H1 (cell line): ENCODE data around the gene BRD3OS.

Source experiments
- CTCF ChIP-seq, 3 experiments: IDR thresholded peaks; 1 replicate in 2 of 3; 2 replicates in 1 of 3; pipeline versions ENCODE4 v1.5.1 to v1.6.1; 2011; ENCODE audit warnings: low read length in 3 of 3, mild to moderate bottlenecking in 3 of 3, inconsistent platforms in 2 of 3, low read depth in 1 of 3, moderate library complexity in 1 of 3; ENCODE audit not compliant: insufficient read depth in 1 of 3; ENCODE audit errors: control extremely low read depth in 1 of 3
- NRF1 ChIP-seq: IDR thresholded peaks from 2 replicates; pipeline ENCODE4 v1.6.1; 2011; ENCODE audit warnings: mild to moderate bottlenecking, low read depth, low read length, improper control_type of control experiment
- POLR2A ChIP-seq, 2 experiments: IDR thresholded peaks; 1 replicate in 1 of 2; 2 replicates in 1 of 2; pipeline ENCODE4 v1.6.1; 2011; ENCODE audit warnings: low read depth in 2 of 2, low read length in 2 of 2, mild to moderate bottlenecking in 2 of 2; ENCODE audit errors: control extremely low read depth in 1 of 2
- TAF1 ChIP-seq: IDR thresholded peaks from 2 replicates; pipeline ENCODE4 v1.6.1; 2011; ENCODE audit warnings: mild to moderate bottlenecking, low read depth, low read length

GRCh38 chr9:134040781-134041648, 15.7 kb downstream of the BRD3OS start:
- TF ChIP-seq POLR2A (IDR thresholded peaks at IDR 0.05; ENCODE audit: control extremely low read depth in 1 of 2, low read depth in 2 of 2, low read length in 2 of 2) (no peak), TAF1 (no peak), NRF1 (no peak), CTCF (IDR thresholded peaks at IDR 0.05; ENCODE audit: control extremely low read depth in 1 of 3, insufficient read depth in 1 of 3, low read depth in 1 of 3, low read length in 3 of 3) (no peak)
